Esophagus squamous epithelium (tissue), 4 donors: Measurements from ENCODE around the gene LCK.

Experiments used
- POLR2A ChIP-seq, 4 donors: fragments of 450-650 bp; IDR thresholded peaks; one replicate each; pipeline ENCODE4 v1.6.1; 2017; ENCODE audit warnings: antibody characterized with exemption in 4 of 4, mild to moderate bottlenecking in 4 of 4, moderate library complexity in 3 of 4
- TF ChIP-seq, protein P1 (sequence below), 6 experiments: fragments of 450-650 bp in 4 of 6; fragments of 200-600 bp in 2 of 6; sonication (generic) in 2 of 6; IDR thresholded peaks; one replicate each; pipeline ENCODE4 v1.5.1; 2016 to 2019; ENCODE audit warnings: antibody characterized with exemption in 6 of 6, mild to moderate bottlenecking in 4 of 6, moderate library complexity in 4 of 6

DNA sequence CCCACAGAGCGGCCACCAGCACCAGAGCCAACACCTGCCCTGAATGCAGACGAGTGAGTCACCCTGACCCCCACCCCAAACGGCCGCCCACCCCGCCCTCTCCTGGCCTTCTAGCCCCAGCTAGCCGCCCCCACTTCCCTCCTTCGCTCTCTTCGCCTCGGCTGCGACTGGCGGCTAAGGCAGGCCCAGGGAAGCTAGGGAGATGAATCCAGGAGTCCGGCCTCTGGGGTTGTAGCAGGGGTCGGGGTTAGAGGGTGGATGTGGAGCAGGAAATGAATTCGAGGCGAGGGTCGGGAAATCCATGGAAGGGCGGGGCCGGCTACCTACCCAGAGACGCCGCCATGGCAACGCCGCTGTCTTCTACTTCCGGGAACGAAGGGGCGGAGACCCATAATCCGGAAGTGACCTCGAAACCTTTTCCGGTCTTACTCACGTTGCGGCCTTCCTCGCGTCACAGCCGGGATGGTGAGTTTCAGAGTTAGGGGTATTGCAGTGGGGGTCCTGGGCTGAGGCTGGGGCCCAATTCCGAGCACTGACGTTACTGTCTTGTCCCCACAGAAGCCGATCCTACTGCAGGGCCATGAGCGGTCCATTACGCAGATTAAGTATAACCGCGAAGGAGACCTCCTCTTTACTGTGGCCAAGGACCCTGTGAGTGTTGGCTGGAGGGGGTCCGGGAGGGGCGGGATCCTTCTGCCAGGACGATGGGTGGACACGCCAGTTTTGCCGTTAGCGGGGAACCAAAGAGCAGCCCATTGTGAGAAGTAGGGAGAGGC is 28.9 kb upstream of the LCK start, which contains the start of the genes EIF3I and TMEM234:
- TF ChIP-seq, protein P1, sequence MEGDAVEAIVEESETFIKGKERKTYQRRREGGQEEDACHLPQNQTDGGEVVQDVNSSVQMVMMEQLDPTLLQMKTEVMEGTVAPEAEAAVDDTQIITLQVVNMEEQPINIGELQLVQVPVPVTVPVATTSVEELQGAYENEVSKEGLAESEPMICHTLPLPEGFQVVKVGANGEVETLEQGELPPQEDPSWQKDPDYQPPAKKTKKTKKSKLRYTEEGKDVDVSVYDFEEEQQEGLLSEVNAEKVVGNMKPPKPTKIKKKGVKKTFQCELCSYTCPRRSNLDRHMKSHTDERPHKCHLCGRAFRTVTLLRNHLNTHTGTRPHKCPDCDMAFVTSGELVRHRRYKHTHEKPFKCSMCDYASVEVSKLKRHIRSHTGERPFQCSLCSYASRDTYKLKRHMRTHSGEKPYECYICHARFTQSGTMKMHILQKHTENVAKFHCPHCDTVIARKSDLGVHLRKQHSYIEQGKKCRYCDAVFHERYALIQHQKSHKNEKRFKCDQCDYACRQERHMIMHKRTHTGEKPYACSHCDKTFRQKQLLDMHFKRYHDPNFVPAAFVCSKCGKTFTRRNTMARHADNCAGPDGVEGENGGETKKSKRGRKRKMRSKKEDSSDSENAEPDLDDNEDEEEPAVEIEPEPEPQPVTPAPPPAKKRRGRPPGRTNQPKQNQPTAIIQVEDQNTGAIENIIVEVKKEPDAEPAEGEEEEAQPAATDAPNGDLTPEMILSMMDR (IDR thresholded peaks at IDR 0.05), result peak in 1 of 6 experiments; percentile 8
- TF ChIP-seq POLR2A (IDR thresholded peaks at IDR 0.05), result peak in 3 of 4 donors; percentile 30 to 76 (median 54)
